Heart right ventricle (tissue), 16 donors: ENCODE results near the gene PYM1. TPM values are rescaled to one million over a fixed set of nuclear protein-coding genes. Genes with fewer than 3 reads are reported as not detected.
"Not testable (repeated sequence)": the region's sequence is repeated elsewhere in the genome, so short reads cannot be mapped to it uniquely, and the experiment has no call there.

Experiments
- ATAC-seq, 8 donors: fragments of 200-7000 bp; cut with Tn5 transposase; one replicate each; pipeline ENCODE4 v1.9.1; 2020; ENCODE audit warnings: mild to moderate bottlenecking in 8 of 8, moderate library complexity in 8 of 8, moderate number of reproducible peaks in 1 of 8
- DNase-seq, 2 donors: peaks; one replicate each; pipeline ENCODE4 v3.0.0-alpha.2; 2020
- H3K27ac ChIP-seq, 10 donors: fragments of 200-600 bp; sonication (generic) in 2 of 10; one replicate each; pipeline versions ENCODE4 v1.5.0 to v1.8.0; 2020 to 2022; ENCODE audit warnings: mild to moderate bottlenecking in 3 of 10
- H3K27me3 ChIP-seq, 7 donors: fragments of 200-600 bp; one replicate each; pipeline ENCODE4 v1.8.0; 2021 to 2022; ENCODE audit warnings: mild to moderate bottlenecking in 2 of 7
- H3K36me3 ChIP-seq, 9 donors: fragments of 200-600 bp; sonication (generic) in 1 of 9; one replicate each; pipeline versions ENCODE4 v1.5.0 to v1.8.0; 2020 to 2022; ENCODE audit warnings: mild to moderate bottlenecking in 2 of 9
- H3K4me1 ChIP-seq, 9 donors: fragments of 200-600 bp; sonication (generic) in 1 of 9; one replicate each; pipeline versions ENCODE4 v1.5.0 to v1.8.0; 2020 to 2022; ENCODE audit warnings: mild to moderate bottlenecking in 4 of 9
- H3K4me3 ChIP-seq, 10 donors: fragments of 200-600 bp; sonication (generic) in 2 of 10; one replicate each; pipeline versions ENCODE4 v1.5.0 to v1.8.0; 2020 to 2022; ENCODE audit warnings: mild to moderate bottlenecking in 7 of 10, moderate library complexity in 2 of 10
- H3K9me3 ChIP-seq, 11 donors: fragments of 200-600 bp in 10 of 11; sonication (generic) in 2 of 11; one replicate each; pipeline versions ENCODE4 v1.5.0 to v1.8.0; 2013 to 2022; ENCODE audit warnings: mild to moderate bottlenecking in 2 of 11, control low read depth in 1 of 11, moderate library complexity in 1 of 11
- WGBS, 2 donors: extraction: QIAGEN DNeasy Blood & Tissue Kit; methylation state at CpG; one replicate each; pipeline ENCODE4 v1.1.7; 2013; ENCODE audit warnings: inconsistent platforms in 1 of 2; 5-methylcytosine and 5-hydroxymethylcytosine counted together
- intact Hi-C, 10 donors: fragments of 100-400 bp; cut with DNase I; formaldehyde crosslinking; loops; one replicate each; pipeline versions ENCODE4 v1.11.1 to v1.14.2; 2022
- polyA plus RNA-seq, 2 donors: library from polyadenylated mRNA; stranded (reverse); fragments of 200-250 nt; gene quantifications; one replicate each; pipeline ENCODE4 v1.2.3, GENCODE V29; 2013
- total RNA-seq, 10 donors: library from RNA; stranded (reverse); fragmentation: NEBNext Ultra II Directional in 3 of 10; extraction: Animal tissue kit (Norgen Biotek cat#: 25700) in 3 of 10; gene quantifications; one replicate each; pipeline versions ENCODE4 v1.2.1 to v1.2.4, GENCODE V29; 2021 to 2023
- TF ChIP-seq, protein P1 (sequence below), 9 donors: fragments of 200-600 bp; sonication (generic) in 2 of 9; IDR thresholded peaks; one replicate each; pipeline versions ENCODE4 v1.5.0 to v1.8.0; 2021 to 2022; ENCODE audit warnings: antibody characterized with exemption in 9 of 9, mild to moderate bottlenecking in 5 of 9, moderate library complexity in 1 of 9
- donor health status: Arrhythmogenic right ventricular cardiomyopathy.
- donor health status: ischemic (EF 13 %, LVEDD 7.1; RV severe dilation, severe dysfunction).
- donor health status: healthy with polysubstance abuse.
- donor health status: DM: no; HTN: yes; CAD: no.
- donor health status: DM: no; HTN: no; CAD: no.
- donor health status: ischemic (EF 25% LVEDD 6.9; RV normal size, moderate dysfunction).
- donor health status: ischemic (EF 25% LVEDD 5.7; RV mildly dilated, moderate dysfunction).
- donor health status: healthy.
- donor health status: DM: yes; HTN: yes; CAD: no.
- donor health status: Ischemic cardiomyopathy.
- donor health status: ischemic (EF 35%, LVEDD 5.7; RV mildly dilated, moderate dysfunction).
- donor health status: nonischemic (EF 11% LVEDD 7.7; RV severe dilation, severe dysfunction).
- donor health status: DM: yes; HTN: yes; CAD: no.
- donor health status: PGD.
- donor health status: ischemic (EF 29% LVEDD 5.4; RV normal size, mild dysfunction).
- donor health status: nonischemic (EF 23%, LVEDD 6.1; RV moderate dilation, normal function).

The PYM1 gene
- total and polyA plus RNA-seq, 12 donors: 10.9 to 48.6 (median 16.8) TPM

DNA sequence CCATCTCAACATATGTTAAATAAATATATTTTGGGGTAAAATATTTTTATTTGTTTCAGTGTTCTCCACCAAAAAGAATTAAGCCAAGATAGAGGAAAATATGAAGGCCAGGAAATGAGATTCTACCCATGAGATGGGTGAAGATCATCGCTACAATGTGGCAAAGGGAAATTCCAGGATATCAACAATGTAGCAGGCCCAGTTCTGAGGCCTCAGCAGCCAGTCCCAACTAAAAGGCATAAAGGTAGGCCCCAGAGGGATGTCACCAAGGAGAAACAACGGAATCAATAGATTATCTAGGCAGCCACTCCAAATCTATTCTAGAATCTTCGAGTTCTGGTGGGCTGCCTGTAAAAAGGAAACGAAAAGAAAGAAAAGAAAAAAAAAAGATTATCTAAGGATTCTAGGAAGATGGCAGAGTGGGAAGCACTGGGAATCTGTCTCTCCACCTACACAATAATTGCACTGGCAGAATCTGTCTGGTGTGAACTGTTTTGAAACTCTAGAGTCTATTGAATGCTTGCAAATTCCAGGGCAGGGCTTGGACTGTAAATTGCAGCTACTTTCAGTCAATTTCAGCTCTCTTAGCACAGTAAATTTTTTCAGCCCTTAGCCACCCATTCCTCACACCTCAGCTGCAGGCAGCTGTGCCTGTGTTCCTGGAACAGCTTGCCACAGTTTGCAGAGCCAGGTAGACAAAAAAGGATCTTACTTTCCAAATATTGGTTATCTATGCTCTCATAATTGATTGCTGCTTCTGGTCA, 51.8 kb downstream of the PYM1 start:
- ATAC-seq (no peak), DNase-seq (no peak)
- intact Hi-C loops: no loop called here
- Histone ChIP-seq H3K4me1 (no peaks in the 10 kb centered on the region), H3K27ac (no peak overlapping the region), H3K9me3 (peaks cover 0 to 17% (median 10%) of the 10 kb centered on the region in 11 donors), H3K36me3 (no peaks in the 10 kb centered on the region), H3K27me3 (no peaks in the 10 kb centered on the region), H3K4me3 (no peak overlapping the region)
- TF ChIP-seq, protein P1, sequence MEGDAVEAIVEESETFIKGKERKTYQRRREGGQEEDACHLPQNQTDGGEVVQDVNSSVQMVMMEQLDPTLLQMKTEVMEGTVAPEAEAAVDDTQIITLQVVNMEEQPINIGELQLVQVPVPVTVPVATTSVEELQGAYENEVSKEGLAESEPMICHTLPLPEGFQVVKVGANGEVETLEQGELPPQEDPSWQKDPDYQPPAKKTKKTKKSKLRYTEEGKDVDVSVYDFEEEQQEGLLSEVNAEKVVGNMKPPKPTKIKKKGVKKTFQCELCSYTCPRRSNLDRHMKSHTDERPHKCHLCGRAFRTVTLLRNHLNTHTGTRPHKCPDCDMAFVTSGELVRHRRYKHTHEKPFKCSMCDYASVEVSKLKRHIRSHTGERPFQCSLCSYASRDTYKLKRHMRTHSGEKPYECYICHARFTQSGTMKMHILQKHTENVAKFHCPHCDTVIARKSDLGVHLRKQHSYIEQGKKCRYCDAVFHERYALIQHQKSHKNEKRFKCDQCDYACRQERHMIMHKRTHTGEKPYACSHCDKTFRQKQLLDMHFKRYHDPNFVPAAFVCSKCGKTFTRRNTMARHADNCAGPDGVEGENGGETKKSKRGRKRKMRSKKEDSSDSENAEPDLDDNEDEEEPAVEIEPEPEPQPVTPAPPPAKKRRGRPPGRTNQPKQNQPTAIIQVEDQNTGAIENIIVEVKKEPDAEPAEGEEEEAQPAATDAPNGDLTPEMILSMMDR (IDR thresholded peaks at IDR 0.05): no peak
- WGBS, 2 donors: 82 to 83% methylated on average over 4 of the region's 4 CpGs

DNA sequence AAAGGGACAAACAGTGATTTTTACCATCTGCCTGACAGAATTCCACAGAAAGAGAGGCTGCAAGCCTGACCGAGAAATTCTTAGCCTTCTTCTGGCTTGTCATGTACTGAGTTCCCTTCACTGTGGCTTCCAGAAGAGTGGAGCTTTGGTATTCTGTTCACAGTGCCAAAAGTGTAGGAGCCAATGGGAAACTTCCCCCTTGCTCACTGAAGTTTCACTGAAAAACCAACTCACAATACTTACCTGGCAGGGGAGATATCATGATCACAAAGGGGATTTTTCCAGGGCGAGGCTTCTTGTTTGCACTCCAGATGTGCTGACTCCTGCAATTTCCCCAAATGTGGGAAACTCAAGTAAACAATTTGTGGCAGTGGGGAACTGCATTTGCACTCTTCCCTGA, 53.3 kb downstream of the PYM1 start:
- TF ChIP-seq, protein P1 (IDR thresholded peaks at IDR 0.05): no peak
- Histone ChIP-seq H3K9me3 (peaks cover 0 to 17% (median 10%) of the 10 kb centered on the region in 11 donors), H3K27ac (no peak overlapping the region), H3K36me3 (no peaks in the 10 kb centered on the region), H3K4me3 (no peak overlapping the region), H3K4me1 (no peaks in the 10 kb centered on the region), H3K27me3 (no peaks in the 10 kb centered on the region)
- ATAC-seq (no peak), DNase-seq (no peak)
- 54 to 64% methylated on average over 2 of the region's 2 CpGs for WGBS, 2 donors
- intact Hi-C loops: no loop called here

DNA sequence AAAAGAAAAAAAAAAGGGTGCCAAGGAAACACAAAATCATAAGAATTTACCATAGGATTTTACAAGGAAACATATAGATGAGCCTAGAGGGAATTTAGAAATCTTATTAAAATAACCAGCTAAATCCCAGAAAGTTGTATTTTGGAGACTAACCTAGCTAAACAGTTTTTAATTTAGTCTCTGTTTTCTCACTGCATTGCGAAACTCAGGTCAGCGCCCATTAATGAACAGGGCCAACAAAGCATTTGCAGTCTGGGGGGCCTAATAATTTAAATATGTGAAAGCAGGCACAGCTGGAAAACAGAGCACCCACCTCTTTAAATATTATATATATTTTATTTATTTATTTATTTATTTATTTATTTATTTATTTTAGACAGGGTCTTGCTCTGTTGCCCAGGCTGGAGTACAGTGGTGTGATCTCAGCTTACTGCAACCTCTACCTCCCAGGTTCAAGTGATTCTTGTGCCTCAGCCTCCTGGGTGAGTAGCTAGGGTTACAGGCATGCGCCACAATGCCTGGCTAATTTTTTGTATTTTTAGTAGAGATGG, 61.2 kb downstream of the PYM1 start:
- 97 to 98% methylated on average over 3 of the region's 3 CpGs for WGBS, 2 donors
- H3K4me1 ChIP-seq, H3K27me3 ChIP-seq, DNase-seq, H3K27ac ChIP-seq, intact Hi-C loops, ATAC-seq, H3K4me3 ChIP-seq, H3K36me3 ChIP-seq: not testable (repeated sequence)
- peaks cover 0 to 21% (median 10%) of the 10 kb centered on the region in 11 donors for H3K9me3 ChIP-seq

DNA sequence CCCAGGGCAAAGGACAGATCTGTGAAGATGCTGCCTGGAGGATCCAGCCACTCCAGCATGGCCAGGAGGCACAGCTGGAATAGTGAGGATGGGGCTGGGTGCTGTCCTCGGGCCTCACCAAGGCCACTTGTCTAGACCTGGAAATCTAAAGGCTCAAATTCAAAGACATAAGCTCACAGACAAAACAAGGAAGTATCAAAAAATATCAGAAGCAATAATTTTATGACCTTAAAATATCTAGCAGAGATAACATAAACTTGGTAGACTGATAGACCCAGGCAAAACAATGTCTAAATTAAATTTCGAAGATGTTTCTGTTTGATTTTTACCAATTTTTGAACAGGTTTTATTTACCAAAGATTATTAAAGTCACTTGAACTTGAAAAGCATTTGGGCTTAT, 62.4 kb downstream of the PYM1 start:
- no peaks in the 10 kb centered on the region for H3K4me1 ChIP-seq
- DNase-seq: no peak
- H3K9me3 ChIP-seq: peaks cover 0 to 21% (median 10%) of the 10 kb centered on the region in 11 donors
- no peak overlapping the region for H3K27ac ChIP-seq
- no peaks in the 10 kb centered on the region for H3K36me3 ChIP-seq
- TF ChIP-seq, protein P1 (IDR thresholded peaks at IDR 0.05): no peak
- no peak overlapping the region for H3K4me3 ChIP-seq
- no peak for ATAC-seq
- H3K27me3 ChIP-seq: no peaks in the 10 kb centered on the region
- WGBS, 2 donors: 84 to 91% methylated on average over 2 of the region's 2 CpGs
- intact Hi-C loops: no loop called here

DNA sequence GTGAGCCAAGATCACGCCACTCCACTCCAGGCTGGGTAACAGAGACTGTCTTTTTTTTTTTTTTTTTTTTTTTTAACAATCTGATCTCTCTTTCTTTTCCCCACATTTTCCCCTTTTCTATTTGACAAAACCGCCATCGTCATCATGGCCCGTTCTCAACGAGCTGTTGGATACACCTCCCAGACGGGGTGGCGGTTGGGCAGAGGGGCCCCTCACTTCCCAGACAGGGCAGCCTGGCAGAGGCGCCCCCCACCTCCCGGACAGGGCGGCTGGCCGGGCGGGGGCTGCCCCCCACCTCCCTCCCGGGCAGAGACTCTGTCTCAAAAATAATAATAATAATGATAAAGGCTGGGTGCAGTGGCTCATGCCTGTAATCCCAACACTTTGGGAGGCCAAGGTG, 64.8 kb downstream of the PYM1 start:
- WGBS, 2 donors: 94 to 98% methylated on average over 13 of the region's 13 CpGs

More for the DNA sequence above, 64.8 kb downstream of the PYM1 start:
- H3K27me3 ChIP-seq, H3K4me3 ChIP-seq, H3K36me3 ChIP-seq, ATAC-seq, DNase-seq, H3K27ac ChIP-seq, intact Hi-C loops, H3K4me1 ChIP-seq: not testable (repeated sequence)
- H3K9me3 ChIP-seq: peaks cover 0 to 21% (median 10%) of the 10 kb centered on the region in 11 donors
